Ovary (tissue), 3 donors: ENCODE data around the gene DEGS2.

Experiments
- POLR2A ChIP-seq: fragments of 450-650 bp; IDR thresholded peaks from one replicate; pipeline ENCODE4 v1.6.1; 2017; ENCODE audit warnings: antibody characterized with exemption, mild to moderate bottlenecking, moderate library complexity
- TF ChIP-seq, protein P1 (sequence below), 3 donors: fragments of 450-650 bp in 2 of 3; fragments of 200-600 bp in 1 of 3; IDR thresholded peaks; one replicate each; pipeline versions ENCODE4 v1.5.1 to v1.8.0; 2016 to 2022; ENCODE audit warnings: antibody characterized with exemption in 3 of 3, mild to moderate bottlenecking in 1 of 3
- donor health status: DM: no; HTN: no; CAD: no.

DNA sequence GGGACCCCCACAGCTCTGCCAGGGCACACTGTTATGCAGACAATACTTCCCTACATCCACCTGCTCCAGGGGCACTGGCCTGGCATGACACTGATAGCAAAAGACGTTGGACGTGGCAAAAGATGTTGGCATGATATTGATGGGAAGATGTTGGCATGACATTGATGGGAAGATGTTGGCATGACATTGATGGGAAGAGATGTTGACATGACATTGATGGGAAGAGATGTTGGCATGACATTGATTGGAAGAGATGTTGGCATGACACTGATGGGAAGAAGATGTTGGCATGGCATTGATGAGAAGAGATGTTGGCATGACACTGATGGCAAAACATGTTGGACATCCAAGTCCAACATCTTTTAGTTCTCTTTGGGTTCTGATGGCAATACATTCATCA, 11.4 kb upstream of the DEGS2 start:
- TF ChIP-seq, protein P1, sequence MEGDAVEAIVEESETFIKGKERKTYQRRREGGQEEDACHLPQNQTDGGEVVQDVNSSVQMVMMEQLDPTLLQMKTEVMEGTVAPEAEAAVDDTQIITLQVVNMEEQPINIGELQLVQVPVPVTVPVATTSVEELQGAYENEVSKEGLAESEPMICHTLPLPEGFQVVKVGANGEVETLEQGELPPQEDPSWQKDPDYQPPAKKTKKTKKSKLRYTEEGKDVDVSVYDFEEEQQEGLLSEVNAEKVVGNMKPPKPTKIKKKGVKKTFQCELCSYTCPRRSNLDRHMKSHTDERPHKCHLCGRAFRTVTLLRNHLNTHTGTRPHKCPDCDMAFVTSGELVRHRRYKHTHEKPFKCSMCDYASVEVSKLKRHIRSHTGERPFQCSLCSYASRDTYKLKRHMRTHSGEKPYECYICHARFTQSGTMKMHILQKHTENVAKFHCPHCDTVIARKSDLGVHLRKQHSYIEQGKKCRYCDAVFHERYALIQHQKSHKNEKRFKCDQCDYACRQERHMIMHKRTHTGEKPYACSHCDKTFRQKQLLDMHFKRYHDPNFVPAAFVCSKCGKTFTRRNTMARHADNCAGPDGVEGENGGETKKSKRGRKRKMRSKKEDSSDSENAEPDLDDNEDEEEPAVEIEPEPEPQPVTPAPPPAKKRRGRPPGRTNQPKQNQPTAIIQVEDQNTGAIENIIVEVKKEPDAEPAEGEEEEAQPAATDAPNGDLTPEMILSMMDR (IDR thresholded peaks at IDR 0.05), result no peak
- no peak for TF ChIP-seq POLR2A
